HG03064 (cell line): ENCODE results near the gene KCTD13.
"Not testable (repeated sequence)": the region's sequence is repeated elsewhere in the genome, so short reads cannot be mapped to it uniquely, and the experiment has no call there.

Source experiments
- ATAC-seq: cut with Tn5 transposase; IDR thresholded peaks from one replicate; pipeline ENCODE4 v1.9.1; 2021; ENCODE audit warnings: low read depth; ENCODE audit not compliant: unreplicated experiment

KCTD13 gene

DNA sequence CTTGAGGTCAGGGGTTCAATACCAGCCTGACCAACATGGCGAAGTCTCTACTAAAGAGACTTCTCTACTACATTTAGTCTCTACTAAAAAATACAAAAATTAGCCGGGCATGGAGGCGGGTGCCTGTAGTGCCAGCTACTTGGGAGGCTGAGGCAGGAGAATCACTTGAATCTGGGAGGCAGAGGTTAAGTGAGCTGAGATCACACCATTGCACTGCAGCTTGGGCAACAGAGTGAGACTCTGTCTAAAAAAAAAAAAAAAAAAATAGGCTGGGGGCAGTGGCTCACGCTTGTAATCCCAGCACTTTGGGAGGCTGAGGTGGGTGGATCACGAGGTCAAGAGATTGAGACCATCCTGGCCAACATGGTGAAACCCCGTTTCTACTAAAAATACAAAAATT, 16.2 kb downstream of the KCTD13 start:
- not testable (repeated sequence) for ATAC-seq

GRCh38 chr16:29909391-29909790, 16.6 kb downstream of the KCTD13 start:
- no peak for ATAC-seq

- ATAC-seq: no peak
Measured at GRCh38 chr16:29908719-29909220, 17.3 kb downstream of the KCTD13 start.

- no peak for ATAC-seq
Measured at GRCh38 chr16:29907973-29908372, 18.1 kb downstream of the KCTD13 start.

DNA sequence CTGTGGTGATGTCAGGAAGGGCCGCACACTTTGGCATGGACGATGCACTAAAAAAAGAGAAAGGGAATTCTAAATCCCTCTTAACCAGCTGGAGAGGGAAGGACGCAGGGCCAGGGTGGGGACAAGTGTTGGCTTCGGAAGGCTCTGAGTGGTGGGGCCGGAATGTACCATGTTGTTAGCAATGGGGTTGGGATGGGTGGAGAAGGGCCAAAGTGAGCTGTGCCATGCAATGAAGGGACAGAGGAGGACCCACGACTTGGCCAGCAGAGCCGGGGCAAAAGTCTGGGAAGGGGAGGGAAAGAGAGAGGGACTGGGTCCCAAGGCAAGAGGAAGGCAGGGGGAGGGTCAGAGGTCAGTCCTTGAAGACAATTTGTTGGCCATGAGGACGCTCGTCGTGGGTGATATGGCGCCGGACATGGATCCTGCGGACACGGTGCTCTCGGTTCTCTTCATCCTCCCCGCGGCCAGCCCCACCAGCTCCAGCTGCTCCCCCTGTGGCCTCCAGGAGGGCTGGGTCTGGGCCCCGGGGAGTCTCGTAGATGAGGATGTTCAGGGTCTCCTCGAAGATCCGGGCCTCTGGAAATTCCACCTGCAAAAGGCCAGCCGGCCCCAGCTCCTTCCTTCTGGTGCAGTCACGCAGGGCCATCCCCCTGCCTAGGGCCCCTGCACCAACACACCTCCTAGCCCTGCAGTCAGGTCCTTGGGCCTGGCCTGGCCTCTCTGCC, 19.3 kb downstream of the KCTD13 start:
- ATAC-seq: no peak

GRCh38 chr16:29905668-29906067, 20.4 kb downstream of the KCTD13 start:
- ATAC-seq: no peak

DNA sequence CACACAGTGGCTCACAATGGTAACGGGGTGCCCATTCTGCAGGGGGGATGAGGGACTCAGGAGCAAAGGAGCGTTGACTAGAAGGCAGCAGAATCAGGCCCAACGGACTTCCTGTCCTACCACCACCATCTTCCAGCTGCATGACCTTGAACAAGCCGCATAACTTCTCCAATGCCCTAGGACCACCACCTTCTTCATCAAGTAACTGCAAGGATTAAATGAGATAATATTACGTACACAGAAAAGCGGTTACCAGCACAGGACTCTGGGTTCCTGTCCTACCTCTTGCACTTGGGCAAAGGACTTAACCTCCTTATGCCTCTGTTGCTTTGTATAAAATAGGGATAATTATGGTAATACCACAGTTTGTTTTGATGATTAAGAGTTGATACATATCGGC, 21.1 kb downstream of the KCTD13 start:
- ATAC-seq: no peak

DNA sequence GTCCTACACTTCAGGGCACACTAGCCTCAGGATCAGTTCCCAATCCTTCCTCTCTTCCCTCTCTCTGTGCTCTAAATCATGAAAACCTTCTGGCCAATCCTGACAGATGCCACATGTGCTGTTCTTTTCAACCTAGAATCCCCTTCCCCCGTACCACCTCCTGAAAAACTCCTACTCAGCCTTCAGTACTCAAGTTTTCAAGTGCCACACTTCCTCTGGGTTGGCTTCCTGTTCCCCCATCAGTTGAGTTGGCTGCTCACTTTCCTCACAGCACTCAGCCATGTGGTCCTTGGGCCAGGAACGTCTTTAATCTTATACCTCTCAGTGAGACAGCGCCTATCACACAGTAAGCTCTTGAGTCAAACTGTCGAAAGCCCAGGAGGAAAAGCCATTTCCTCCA, 22.4 kb downstream of the KCTD13 start:
- ATAC-seq: no peak

DNA sequence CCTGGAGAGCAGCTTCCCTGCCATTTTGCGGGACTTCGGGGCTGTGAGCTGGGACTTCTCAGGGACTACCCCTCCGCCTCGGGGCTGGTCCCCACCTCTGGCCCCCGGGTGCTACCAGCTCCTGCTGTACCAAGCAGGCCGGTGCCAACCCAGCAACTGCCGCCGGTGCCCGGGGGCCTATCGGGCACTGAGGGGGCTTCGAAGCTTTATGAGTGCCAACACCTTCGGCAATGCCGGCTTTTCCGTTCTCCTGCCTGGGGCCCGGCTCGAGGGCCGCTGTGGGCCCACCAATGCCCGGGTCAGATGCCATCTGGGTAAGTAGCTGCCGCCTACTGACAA, 24.4 kb downstream of the KCTD13 start:
- ATAC-seq: no peak

DNA sequence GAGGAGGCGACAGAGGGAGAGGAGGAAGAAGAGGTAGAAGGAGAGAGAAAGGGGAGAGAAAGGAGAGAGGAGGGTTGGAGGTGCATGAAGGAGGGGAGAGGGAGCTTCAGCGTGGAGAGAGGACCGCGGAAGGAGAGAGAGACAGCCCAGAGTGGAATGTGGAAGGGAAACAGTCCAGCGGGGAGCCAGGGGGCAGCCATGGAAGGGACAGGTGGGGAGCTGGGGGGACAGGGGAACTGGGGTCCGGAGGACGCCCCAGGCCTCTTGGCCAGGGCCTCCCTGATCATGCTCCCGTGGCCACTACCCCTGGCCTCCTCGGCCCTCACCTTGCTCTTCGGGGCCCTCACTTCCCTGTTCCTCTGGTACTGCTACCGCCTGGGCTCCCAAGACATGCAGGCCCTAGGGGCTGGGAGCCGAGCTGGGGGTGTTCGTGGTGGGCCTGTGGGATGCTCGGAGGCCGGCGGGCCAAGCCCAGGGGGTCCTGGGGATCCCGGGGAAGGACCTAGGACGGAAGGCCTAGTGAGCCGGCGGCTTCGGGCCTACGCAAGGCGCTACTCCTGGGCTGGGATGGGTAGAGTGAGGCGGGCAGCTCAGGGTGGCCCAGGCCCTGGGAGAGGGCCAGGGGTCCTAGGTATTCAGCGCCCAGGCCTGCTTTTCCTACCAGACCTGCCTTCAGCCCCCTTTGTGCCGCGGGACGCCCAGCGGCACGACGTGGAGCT, 25.0 kb downstream of the KCTD13 start:
- no peak for ATAC-seq

DNA sequence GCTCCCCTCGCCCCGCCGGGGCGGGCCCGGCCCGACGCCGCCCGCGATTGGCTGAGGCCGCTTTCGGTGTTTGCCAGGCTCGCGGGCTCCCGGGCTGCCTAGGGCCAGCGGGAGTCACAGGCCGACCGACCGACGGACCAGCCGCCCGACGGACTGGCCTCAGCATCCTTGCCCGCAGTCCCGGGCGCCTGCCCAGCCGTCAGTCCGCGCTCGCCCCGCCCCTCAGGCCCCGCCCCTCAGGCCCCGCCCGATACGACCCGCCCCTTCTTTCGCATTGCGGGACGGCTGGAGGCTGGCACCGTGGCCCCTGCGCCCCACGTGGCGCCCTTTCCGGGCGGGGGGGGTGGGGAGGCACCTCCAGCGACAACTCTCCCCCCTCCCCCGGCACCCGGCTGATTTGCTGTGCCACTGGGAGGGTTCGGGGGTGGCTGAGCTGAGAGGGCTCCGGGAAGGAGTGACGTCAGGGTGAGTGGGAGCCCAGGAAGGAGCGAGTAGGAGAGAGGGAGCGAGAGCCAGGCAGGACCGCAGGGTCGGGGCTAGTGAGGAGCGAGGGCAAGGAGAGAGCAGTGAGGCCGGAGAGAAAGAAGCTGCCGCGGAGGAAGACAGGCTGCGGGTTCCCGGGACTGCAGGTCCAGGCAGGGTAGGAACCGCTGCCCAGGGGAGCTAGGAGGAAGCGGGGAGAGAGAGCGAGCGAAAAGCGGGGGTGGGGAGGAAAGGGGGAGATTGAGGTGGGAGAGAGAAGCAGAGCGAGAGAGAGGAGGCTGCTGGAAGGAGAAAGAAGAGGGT, 25.7 kb downstream of the KCTD13 start, which contains the start of gene ASPHD1:
Gene ASPHD1 (plus strand): TSS at position 387 of the 786 bp plus-strand sequence. CDS start 484 bp downstream, outside the sequence.
- no peak for ATAC-seq

- no peak for ATAC-seq
Measured at GRCh38 chr16:29899516-29900101, 26.4 kb downstream of the KCTD13 start, which contains the start of gene SEZ6L2. TSS of gene SEZ6L2 (minus strand) at chr16:29899550. CDS start at chr16:29899019, 531 bp downstream.

DNA sequence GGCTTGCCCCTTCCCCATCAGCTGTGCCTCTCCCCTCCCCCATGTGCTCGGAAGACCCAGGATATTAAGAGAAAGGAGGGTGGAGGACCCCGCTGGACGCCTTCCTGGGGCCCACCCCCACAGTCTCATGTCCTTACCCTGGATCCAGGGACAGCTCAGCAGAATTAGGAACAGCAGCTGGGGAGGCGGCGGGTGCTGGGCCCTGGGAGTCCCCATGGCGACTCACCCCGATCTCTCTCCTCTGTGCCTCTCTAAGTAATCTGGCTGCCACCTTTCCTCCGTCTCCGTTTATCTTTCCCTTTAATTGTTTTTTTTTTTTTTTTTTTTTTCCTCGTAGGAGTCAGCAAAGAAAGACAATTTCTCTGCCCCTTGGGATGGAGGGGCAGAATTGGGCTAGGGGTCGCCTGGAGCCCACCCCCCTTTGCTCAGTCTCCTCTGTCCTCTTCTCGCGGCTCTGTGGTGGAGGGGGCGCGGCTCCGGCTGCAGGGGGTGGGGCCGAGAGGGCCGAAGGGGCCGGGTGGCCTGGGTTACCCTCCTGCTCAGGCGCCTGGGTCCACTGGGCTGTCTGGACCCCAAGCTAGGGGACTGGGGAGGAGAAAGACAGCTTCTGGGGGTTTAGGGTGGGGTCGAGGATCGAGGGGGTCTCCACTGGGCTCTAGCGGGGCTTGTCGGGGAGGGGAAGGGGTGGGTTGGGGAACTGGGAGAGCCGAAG, 27.1 kb downstream of the KCTD13 start:
- ATAC-seq: no peak

DNA sequence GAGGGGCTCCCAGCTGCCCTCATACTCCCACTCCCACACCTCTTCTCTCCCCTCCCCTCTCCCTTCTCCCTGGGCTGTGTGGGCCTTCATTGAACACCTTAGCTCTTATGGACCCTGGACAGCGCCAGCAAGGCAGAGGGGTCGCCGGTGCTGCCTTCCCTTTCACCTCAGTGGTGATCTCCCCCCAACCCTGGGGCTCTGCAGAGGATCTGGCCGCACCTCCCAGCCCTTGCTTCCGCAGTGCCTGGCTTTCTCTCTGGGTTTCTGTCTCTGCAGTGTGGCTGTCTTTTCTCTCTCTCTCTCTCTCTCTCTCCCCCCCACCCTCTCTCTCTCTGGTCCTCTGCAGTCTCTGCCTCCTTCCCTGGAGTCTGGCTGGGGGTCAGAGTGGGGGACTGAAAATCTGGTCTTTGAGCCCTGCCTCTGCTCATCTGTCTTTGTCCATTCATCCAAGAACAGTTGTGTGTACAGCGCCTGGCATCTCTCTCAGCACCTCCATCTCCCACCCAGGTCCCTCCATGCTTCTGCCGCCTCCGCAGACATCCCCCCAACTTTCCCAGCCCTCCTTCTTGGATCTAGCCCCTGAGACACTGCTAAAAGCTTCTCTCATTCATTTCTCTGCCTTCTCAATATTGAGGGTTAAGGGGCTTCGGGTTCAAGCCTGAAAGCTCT, 27.8 kb downstream of the KCTD13 start:
- no peak for ATAC-seq

GRCh38 chr16:29897333-29897732, 28.7 kb downstream of the KCTD13 start:
- ATAC-seq: no peak

- no peak for ATAC-seq
Measured at GRCh38 chr16:29896841-29897240, 29.2 kb downstream of the KCTD13 start.

DNA sequence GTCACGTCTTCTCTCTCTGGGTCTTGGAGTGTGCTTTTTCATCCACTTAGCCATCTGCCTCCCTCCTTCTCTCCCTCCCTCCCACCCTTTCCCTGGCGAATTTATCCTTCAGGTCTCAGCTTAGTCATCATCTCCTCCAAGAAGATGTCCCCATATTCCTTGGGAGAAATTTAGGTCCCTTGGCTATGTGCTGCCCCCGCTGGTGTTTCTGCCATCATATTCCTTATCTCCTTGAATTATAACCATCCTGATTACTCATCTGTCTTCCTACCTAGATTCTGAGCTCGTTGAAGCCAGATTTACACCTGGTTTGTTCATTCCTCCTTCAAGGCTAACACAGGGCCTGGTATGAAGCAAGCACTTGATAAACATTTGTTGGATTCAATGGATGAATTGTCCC, 31.7 kb downstream of the KCTD13 start:
- ATAC-seq: no peak

GRCh38 chr16:29893553-29893952, 32.5 kb downstream of the KCTD13 start:
- no peak for ATAC-seq

DNA sequence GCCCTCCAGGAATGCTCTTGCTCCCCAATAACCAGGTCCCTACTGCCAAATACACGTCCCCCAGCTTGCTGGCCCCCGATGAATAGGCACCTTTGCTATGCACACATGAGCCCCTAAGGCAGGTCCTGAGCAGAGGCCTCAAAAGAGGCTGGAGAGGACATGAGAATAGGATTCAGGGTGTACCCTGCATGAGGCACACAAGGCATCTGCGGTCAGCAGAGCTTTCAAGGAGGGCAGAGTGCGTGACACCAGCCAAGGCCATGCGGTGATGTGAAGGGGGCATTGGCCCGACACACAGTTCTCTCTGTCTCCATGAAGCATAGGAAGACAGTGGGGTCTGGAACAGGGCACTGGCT, 33.6 kb downstream of the KCTD13 start:
- ATAC-seq: no peak
